Cerebellar cortex (tissue), 1 donor: ENCODE results near the gene BARX2.

Experiments
- DNase-seq: peaks from one replicate; pipeline ENCODE4 v3.0.0-alpha.2; 2015; ENCODE audit warnings: low spot score

BARX2 gene

DNA sequence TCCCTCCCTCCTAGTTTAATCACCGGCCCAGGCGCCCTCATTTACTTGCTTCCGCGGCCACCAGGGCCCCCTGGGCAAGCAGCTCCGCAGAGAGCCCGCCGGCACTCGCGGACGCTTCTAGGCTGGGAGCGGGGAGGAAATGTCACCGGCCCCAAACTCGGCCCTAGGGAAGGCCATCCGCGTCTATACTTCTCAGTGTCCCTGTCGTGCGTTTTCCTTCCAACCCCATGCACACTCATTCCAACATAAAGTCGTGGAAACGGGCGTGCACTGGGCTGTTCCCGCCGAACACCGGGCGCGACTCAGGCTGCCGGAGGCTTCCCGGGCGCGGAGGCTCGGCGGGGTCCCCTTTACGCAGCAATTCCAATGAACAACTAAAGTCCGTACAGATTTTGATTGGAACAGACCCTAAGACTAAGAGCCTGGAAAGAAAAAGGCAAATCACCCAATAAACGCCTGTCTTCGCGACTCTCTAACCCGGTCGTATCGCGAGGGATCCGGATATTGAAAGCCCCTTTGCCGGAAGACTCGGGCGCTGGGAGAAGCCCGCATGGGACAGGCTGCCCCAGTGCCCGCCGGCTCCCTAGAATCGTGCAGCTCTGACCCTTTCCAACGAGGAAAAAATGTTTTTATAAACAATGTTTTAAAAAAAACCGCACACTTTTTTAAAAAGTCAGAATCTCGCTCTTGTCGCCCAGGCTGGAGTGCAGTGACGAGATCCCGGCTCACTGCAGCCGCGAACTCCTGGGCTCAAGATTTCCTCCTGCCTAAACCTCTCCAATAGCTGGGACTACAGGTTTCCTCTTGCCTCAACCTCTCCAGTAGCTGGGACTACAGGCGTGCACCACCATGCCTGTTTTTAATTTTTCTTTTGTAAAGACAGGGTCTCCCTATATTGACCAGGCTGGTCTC is 1.3 kb upstream of the BARX2 start:
- DNase-seq = no peak

DNA sequence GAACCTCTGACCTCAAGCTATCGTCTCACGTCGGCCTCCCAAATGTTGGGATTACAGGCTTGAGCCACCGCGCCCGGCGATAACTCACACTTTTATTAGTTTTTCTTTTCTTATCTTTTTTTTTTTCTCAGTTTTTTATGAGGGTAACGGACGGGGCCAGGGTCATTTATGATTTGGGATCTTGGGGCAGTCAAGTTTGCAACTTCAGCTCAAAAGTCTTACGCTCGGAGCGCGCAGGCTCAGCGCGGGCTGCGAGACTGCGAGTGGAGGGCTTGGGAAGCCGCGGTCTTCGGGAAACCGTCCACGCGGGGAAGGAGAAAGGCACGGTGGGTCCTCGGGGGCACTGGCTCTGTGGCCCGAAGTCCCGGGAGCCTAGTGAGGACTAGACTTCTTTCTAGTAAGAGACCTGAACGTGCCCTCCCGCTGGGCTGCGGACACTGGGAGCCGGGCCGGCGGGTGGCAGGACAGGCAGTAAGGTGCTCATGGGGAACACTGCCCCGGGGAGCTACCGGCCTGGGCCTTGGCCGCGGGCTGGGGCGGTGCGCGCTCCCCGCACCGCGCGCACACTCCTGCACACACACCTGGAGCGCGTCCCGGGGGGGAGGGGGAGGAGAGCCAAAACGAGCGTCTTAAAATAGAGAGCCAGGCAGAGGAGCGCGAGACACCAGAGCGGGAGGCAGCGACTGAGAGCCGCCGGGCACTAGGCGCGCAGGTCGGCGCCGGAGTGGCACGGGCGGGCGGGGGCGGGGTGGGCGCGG is 476 bp upstream of the BARX2 start:
- no peak for DNase-seq

- no peak for DNase-seq
Observed at GRCh38 chr11:129376658-129377341, 1.2 kb downstream of the BARX2 start.

DNA sequence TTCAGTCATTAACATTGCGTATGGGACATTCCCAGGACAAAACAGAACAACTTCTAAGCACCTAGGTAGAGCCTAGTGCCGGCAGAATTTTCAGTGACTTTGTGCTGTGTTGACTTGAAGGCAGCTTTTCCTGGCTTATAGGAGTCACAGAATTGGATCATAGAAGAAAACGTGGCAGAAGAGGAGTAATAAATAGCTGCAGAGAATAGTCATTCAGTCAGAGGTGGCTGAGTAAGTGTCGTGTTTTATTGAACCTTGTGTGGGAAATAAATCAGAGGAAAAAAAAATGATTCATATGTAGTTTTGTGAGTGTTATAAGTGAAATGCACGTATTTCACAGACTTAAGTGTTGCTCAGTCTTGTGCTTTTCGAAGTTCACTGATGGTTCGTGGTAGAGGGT is 2.1 kb downstream of the BARX2 start:
- DNase-seq = no peak

DNA sequence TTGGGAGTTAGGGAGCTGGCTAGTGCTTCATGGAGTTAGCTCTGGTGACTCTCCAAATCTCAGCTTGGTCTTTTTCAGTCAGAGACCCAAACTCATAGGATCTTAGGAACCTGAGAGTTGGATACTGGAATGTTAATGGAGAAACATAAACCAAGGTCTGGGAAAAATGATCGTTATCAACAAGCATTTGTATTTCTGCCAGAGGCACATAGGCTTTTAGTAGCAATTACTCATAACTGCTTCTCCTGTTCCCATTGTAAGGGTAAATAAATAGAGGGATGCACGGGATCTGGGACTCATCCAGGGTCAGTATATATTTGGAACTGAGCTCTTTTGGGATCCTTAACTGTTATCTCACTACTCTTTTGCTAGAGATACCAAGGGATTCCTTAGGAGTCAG is 4.8 kb downstream of the BARX2 start:
- no peak for DNase-seq

- no peak for DNase-seq
Observed at GRCh38 chr11:129382583-129382982, 6.9 kb downstream of the BARX2 start.

GRCh38 chr11:129383060-129383459 is 7.4 kb downstream of the BARX2 start:
- DNase-seq = no peak

DNA sequence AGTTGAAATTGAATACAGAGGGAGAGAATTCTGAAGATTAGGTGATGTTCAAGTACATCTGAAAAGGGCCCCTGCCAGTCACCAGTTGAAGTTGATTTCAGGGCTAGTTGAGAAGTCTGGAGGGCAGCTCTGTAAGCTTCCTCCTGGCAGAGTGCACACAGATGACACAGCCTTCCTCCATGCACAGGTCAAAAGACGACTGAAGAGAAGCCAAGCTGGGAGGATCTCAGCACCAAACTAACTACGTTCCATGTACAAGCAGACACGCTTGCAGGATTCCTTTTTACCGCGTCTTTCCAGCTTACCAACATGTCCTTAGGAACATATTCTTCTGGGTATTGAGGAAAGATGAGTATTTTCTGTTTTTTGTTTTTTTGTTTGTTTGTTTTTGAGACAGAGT is 7.9 kb downstream of the BARX2 start:
- no peak for DNase-seq

- no peak for DNase-seq
Observed at GRCh38 chr11:129384415-129384814, 8.8 kb downstream of the BARX2 start.

DNA sequence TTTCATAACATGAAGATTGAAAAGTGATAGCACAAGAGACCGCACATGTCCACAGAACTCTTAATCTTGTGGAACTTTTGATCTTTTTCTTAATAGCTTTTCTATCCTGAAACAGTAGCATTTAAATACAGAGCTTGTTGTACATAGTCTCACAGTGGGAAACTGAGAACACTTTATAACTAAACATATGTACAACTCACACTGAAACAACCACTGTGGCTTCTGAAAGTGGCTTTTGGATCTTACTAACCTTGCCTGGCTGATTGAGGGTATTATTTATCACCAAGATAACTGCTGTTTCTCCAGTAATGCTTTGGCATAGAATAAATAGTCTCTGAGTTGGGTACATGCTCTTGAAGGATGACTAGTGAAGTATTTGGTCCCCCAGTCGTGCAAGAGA is 10.2 kb downstream of the BARX2 start:
- DNase-seq = no peak

- no peak for DNase-seq
Observed at GRCh38 chr11:129386795-129387397, 11.2 kb downstream of the BARX2 start.

DNA sequence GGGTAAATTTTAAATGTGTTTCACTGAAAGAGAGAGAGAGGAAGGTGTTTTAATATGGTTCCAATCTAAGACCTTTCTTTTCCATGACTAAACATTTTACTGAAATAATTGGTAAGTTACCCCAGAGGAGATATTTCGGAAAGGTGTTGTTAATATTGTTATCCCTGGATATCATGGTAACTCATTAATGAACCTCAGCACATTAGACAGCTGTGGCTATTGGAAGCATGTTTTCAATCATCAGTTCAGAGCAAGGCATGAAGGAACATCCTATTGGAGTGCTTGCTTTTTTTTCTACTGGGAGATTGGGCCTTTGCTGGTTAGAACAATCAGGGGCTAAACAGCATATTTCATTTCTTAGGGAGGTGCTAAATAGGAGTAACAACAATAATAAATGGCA is 11.8 kb downstream of the BARX2 start:
- no peak for DNase-seq

- no peak for DNase-seq
Observed at GRCh38 chr11:129388824-129389223, 13.2 kb downstream of the BARX2 start.

GRCh38 chr11:129390303-129390821 is 14.7 kb downstream of the BARX2 start:
- DNase-seq = no peak

- DNase-seq = no peak
Observed at GRCh38 chr11:129391360-129391759, 15.7 kb downstream of the BARX2 start.

DNA sequence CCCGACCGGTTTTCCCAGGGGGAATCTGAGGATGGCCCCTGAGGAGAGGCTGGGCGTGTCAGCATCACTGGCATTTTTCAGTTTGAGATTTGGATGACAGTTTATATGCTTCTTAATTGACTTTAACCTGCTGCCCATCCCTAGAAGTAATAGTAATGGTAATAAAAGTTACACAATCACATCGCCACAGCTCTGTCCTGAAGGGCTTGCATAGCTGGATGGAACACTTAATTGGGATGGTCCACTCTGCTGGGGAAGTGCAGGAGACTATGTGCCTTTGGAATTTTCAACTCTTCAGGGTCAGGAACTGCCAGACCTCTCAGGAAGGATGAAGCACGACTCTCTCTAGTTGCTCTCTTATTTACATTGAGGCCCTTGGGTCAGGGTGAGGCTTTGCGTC is 16.2 kb downstream of the BARX2 start:
- DNase-seq = no peak

DNA sequence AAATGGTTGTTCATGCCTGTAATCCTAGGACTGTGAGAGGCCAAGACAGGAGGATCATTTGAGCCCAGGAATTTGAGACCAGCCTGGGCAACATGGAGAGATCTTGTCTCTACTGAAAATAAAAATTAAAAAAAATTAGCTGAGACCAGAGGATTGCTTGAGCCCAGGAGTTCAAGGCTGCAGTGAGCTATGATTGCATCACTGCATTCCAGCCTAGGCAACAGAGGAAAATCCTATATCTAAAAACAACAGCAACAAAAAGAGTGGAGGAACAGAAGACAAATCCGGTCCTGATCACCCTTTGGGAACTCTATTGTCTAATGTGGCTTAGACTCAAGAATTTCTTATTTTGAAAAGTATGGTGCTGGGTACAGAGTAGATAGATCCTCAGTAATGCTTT is 17.3 kb downstream of the BARX2 start:
- DNase-seq = no peak

DNA sequence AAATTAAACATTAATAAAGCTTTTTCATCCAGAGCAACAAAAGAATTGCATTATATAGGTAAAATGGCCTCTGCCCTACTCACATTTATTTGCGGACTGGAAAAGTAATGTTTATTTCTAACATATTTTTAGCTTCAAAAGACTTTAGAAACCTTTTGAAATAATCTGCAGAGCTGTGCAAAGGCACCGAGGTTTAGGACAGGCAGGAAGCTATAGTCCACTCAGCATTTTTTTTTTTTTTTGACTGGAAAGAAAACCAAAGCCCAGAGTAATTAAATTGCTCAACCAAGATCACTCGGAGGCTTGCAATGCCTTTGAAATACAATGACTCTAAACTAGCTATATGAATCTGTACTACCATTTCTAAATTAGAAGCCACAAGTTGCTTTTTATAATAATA is 19.1 kb downstream of the BARX2 start:
- DNase-seq = no peak

DNA sequence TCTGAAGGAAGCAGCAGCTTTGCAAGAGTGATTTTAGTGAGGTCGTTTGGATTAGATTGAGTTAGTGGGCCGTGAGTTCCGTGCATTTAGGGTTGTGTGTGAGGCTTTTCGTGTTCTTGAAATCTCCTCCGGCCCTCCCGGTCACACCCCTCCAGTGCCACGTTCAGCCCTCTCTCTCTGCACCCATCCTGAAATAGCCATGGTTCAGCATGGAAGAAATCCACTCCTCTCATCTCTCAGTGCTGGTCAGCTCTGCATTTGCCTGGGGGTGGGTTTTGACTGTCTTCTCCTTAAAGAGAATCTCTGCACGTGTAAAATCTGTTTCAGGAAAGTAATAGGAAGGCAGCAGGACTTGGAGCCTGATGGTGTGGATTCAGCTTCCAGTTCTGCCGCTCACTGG is 19.8 kb downstream of the BARX2 start:
- no peak for DNase-seq

GRCh38 chr11:129395883-129396282 is 20.2 kb downstream of the BARX2 start:
- no peak for DNase-seq

- no peak for DNase-seq
Observed at GRCh38 chr11:129396454-129396853, 20.8 kb downstream of the BARX2 start.
